Measurements from ENCODE around the gene MYLK. TPM values are rescaled to one million over a fixed set of nuclear protein-coding genes. Genes with fewer than 3 reads are reported as not detected.

MYLK gene
- total and polyA plus RNA-seq, 2 donors (not counting 1 experiment from before 2014, with no cell fraction given), result 0.51 TPM; not detected in 1

DNA sequence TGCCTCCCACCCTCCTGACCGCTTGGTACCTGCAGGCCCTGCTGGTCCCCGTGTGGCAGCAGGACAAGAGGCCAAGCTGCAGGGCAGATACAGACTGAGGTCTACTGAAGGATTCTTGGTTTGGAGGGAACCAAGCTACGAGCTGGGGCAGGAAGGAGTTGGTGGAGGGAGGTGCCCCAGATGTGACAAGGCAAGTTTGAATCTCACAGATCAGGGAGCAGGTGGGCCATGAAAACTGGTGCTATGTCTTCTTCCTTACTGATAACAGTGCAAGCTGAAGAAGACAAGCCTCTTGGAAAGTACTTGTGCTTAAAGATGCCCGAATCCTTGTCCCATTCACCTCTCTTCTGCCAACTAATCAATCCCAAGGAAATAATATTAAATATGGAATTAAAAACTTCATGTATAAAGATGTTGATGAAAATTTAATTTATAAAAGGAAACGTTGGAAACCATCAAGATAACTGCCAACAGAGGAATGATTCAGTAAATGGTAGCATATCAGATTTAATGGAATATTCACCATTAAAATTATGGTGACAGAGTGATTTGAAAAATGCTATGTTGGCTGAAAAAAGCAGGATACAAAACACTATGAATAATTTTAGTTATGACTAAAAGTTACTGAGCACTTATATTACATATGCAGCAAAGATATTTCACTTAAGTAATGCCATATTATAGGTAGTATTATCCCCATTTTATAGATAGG lies 107.9 kb downstream of the MYLK start:
- no peaks in the 10 kb centered on the region for H3K4me1 ChIP-seq (ENCODE audit: control insufficient read depth in 2 of 2, insufficient read depth in 2 of 2, low read length in 2 of 2)
- ChIA-PET CTCF (no interaction called here), POLR2A (no interaction called here)
- no peaks in the 10 kb centered on the region for H3K79me2 ChIP-seq (ENCODE audit: control insufficient read depth, insufficient read depth, low read length)
- no peak overlapping the region for H3K4me2 ChIP-seq (replicated peaks; ENCODE audit: low read depth, low read length, poor library complexity, severe bottlenecking)
- H3K27ac ChIP-seq (ENCODE audit: low read length in 2 of 2), result no peak overlapping the region
- no peaks in the 10 kb centered on the region for H3K36me3 ChIP-seq (replicated peaks in 1 of 2; ENCODE audit: control extremely low read depth in 1 of 2, control insufficient read depth in 1 of 2, extremely low read depth in 1 of 2, insufficient read depth in 2 of 2, low read length in 1 of 2)
- H3K27me3 ChIP-seq (replicated peaks in 1 of 4; ENCODE audit: control extremely low read depth in 1 of 4, control insufficient read depth in 3 of 4, insufficient read depth in 4 of 4, low read length in 3 of 4), result no peaks in the 10 kb centered on the region
- Mint-ChIP-seq H3K4me3 (no peak overlapping the region), H3K9me3 (ENCODE audit: insufficient read depth) (no peaks in the 10 kb centered on the region), H3K27ac (no peak overlapping the region), H3K27me3 (peaks cover 4% of the 10 kb centered on the region), H3K4me1 (no peaks in the 10 kb centered on the region)
- WGBS (ENCODE audit: insufficient coverage), result 73% methylated on average over 2 of the region's 5 CpGs
- H2AFZ ChIP-seq (ENCODE audit: insufficient read depth, low read depth, low read length, poor library complexity, severe bottlenecking), result no peak overlapping the region
- H3K4me3 ChIP-seq (ENCODE audit: control extremely low read depth in 1 of 5, extremely low read depth in 1 of 5, insufficient read depth in 1 of 5, low read depth in 2 of 5, low read length in 4 of 5), result no peak overlapping the region
- DNase-seq, result no peak
- ATAC-seq (ENCODE audit: low read depth), result no peak
- no peaks in the 10 kb centered on the region for H4K20me1 ChIP-seq (ENCODE audit: control insufficient read depth, insufficient read depth, low read length, poor library complexity, severe bottlenecking)
- H3K9me3 ChIP-seq (ENCODE audit: control extremely low read depth in 1 of 3, control insufficient read depth in 2 of 3, insufficient read depth in 1 of 3, low read length in 2 of 3), result no peaks in the 10 kb centered on the region
- no peak overlapping the region for H3K9ac ChIP-seq (ENCODE audit: low read length)
- TF ChIP-seq CTCF (IDR thresholded peaks at IDR 0.05) (no peak), EZH2 (IDR thresholded peaks at IDR 0.05; ENCODE audit: borderline replicate concordance, insufficient read depth, low read depth, low read length, poor library complexity, severe bottlenecking) (no peak)
- intact Hi-C loops (cut with micrococcal nuclease), result no loop called here

DNA sequence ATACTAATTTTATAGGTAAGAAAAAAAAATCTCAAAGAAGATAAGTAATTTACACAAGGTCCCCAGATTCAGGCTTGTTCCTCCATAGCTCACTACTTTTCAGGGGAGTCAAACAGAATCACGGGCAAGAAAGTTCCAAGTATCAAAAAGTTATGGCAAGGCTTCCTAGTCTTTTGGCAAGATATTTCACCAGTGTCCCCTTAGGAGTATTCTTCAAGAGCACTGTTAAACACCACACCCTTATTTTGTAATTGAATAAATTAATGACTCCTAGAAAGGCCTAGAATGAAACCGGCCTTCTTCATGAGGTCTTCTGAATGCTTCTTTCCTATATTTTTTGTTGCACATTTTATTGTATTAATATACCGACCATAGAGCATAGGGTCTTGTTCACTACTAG lies 109.7 kb downstream of the MYLK start:
- 100% methylated on average over 1 of the region's 3 CpGs for WGBS (ENCODE audit: insufficient coverage)
- H3K4me3 ChIP-seq (ENCODE audit: control extremely low read depth in 1 of 5, extremely low read depth in 1 of 5, insufficient read depth in 1 of 5, low read depth in 2 of 5, low read length in 4 of 5), result no peak overlapping the region
- CTCF ChIA-PET, result no interaction called here
- H3K9ac ChIP-seq (ENCODE audit: low read length), result no peak overlapping the region
- POLR2A ChIA-PET, result no interaction called here
- no peak for DNase-seq
- no peak overlapping the region for H2AFZ ChIP-seq (ENCODE audit: insufficient read depth, low read depth, low read length, poor library complexity, severe bottlenecking)
- no peaks in the 10 kb centered on the region for H3K4me1 ChIP-seq (ENCODE audit: control insufficient read depth in 2 of 2, insufficient read depth in 2 of 2, low read length in 2 of 2)
- H3K27me3 ChIP-seq (replicated peaks in 1 of 4; ENCODE audit: control extremely low read depth in 1 of 4, control insufficient read depth in 3 of 4, insufficient read depth in 4 of 4, low read length in 3 of 4), result no peaks in the 10 kb centered on the region
- no peaks in the 10 kb centered on the region for H3K4me1 Mint-ChIP-seq
- H3K79me2 ChIP-seq (ENCODE audit: control insufficient read depth, insufficient read depth, low read length), result no peaks in the 10 kb centered on the region
- H3K27ac ChIP-seq (ENCODE audit: low read length in 2 of 2), result no peak overlapping the region
- H4K20me1 ChIP-seq (ENCODE audit: control insufficient read depth, insufficient read depth, low read length, poor library complexity, severe bottlenecking), result no peaks in the 10 kb centered on the region
- no peak overlapping the region for H3K4me3 Mint-ChIP-seq
- no peak overlapping the region for H3K4me2 ChIP-seq (replicated peaks; ENCODE audit: low read depth, low read length, poor library complexity, severe bottlenecking)
- ATAC-seq (ENCODE audit: low read depth), result no peak
- intact Hi-C loops (cut with micrococcal nuclease), result no loop called here
- H3K9me3 ChIP-seq (ENCODE audit: control extremely low read depth in 1 of 3, control insufficient read depth in 2 of 3, insufficient read depth in 1 of 3, low read length in 2 of 3), result no peaks in the 10 kb centered on the region
- no peak overlapping the region for H3K27ac Mint-ChIP-seq
- H3K9me3 Mint-ChIP-seq (ENCODE audit: insufficient read depth), result no peaks in the 10 kb centered on the region
- no peaks in the 10 kb centered on the region for H3K36me3 ChIP-seq (replicated peaks in 1 of 2; ENCODE audit: control extremely low read depth in 1 of 2, control insufficient read depth in 1 of 2, extremely low read depth in 1 of 2, insufficient read depth in 2 of 2, low read length in 1 of 2)
- H3K27me3 Mint-ChIP-seq, result no peaks in the 10 kb centered on the region
- no peak for TF ChIP-seq CTCF (IDR thresholded peaks at IDR 0.05)
- TF ChIP-seq EZH2 (IDR thresholded peaks at IDR 0.05; ENCODE audit: borderline replicate concordance, insufficient read depth, low read depth, low read length, poor library complexity, severe bottlenecking), result no peak

Data from B cell (primary cell).